Stimulated activated CD4-positive, alpha-beta T cell treated with anti-CD3 and anti-CD28 coated beads, TNF-alpha, amount 100 ng/mL, for 4 hours (primary cell): ENCODE data around the gene TNIP1.

Experiments used
- DNase-seq, 3 experiments: peaks; one replicate each; pipeline ENCODE4 v3.0.0-alpha.2; 2020; ENCODE audit warnings: low read depth in 3 of 3

Gene TNIP1

GRCh38 chr5:151083081-151083676 is 2.3 kb upstream of the TNIP1 start:
- peak in 2 of 3 experiments; percentile 52 to 60 for DNase-seq

- DNase-seq = no peak
Measured at GRCh38 chr5:151082282-151082902, 1.6 kb upstream of the TNIP1 start.

GRCh38 chr5:151081431-151082281 is 822 bp upstream of the TNIP1 start:
- no peak for DNase-seq

- no peak for DNase-seq
Measured at GRCh38 chr5:151079838-151080612, 809 bp downstream of the TNIP1 start.

- DNase-seq = peak in 2 of 3 experiments; percentile 34 to 40
Measured at GRCh38 chr5:151078490-151079262, 2.2 kb downstream of the TNIP1 start.

- no peak for DNase-seq
Measured at GRCh38 chr5:151077967-151078366, 2.9 kb downstream of the TNIP1 start.

GRCh38 chr5:151077419-151077818 is 3.4 kb downstream of the TNIP1 start:
- no peak for DNase-seq

GRCh38 chr5:151076616-151077015 is 4.2 kb downstream of the TNIP1 start:
- DNase-seq = no peak

GRCh38 chr5:151075698-151076331 is 5.0 kb downstream of the TNIP1 start:
- no peak for DNase-seq

- no peak for DNase-seq
Measured at GRCh38 chr5:151074557-151074956, 6.3 kb downstream of the TNIP1 start.

- DNase-seq = no peak
Measured at GRCh38 chr5:151073280-151073679, 7.6 kb downstream of the TNIP1 start.

- no peak for DNase-seq
Measured at GRCh38 chr5:151072630-151073025, 8.2 kb downstream of the TNIP1 start.

- DNase-seq = no peak
Measured at GRCh38 chr5:151071848-151072629, 8.8 kb downstream of the TNIP1 start.

GRCh38 chr5:151071021-151071420 is 9.8 kb downstream of the TNIP1 start:
- no peak for DNase-seq

- no peak for DNase-seq
Measured at GRCh38 chr5:151070449-151070848, 10.4 kb downstream of the TNIP1 start.

GRCh38 chr5:151068433-151069197 is 12.2 kb downstream of the TNIP1 start:
- no peak for DNase-seq

GRCh38 chr5:151067632-151068432 is 13.0 kb downstream of the TNIP1 start:
- no peak for DNase-seq

GRCh38 chr5:151066920-151067319 is 13.9 kb downstream of the TNIP1 start:
- no peak for DNase-seq
